ENCODE measurements around the gene SPTBN2. TPM values are rescaled to one million over a fixed set of nuclear protein-coding genes. Genes with fewer than 3 reads are reported as not detected.

The SPTBN2 gene
- total and polyA plus RNA-seq, 2 of the 4 experiments (the other 2 are of a cell fraction) = 0.18 to 0.41 TPM

GRCh38 chr11:66734215-66734614 lies 5.2 kb upstream of the SPTBN2 start:
- Histone ChIP-seq H3K18ac (ENCODE audit: low read depth, low read length) (no peak overlapping the region), H2BK5ac (ENCODE audit: low read depth, low read length, poor library complexity, severe bottlenecking) (no peak overlapping the region), H4K20me1 (ENCODE audit: insufficient read depth, low read length) (no peaks in the 10 kb centered on the region), H3K56ac (ENCODE audit: extremely low read depth, insufficient read depth, low read length) (no peak overlapping the region), H2AFZ (replicated peaks; ENCODE audit: low read length, poor library complexity) (no peak overlapping the region), H3K9me1 (ENCODE audit: insufficient read depth, low read length) (no peaks in the 10 kb centered on the region), H3K4me2 (ENCODE audit: low read depth, low read length) (no peak overlapping the region), H3K9ac (ENCODE audit: low read depth, low read length) (no peak overlapping the region), H2AK5ac (ENCODE audit: low read depth, low read length) (no peak overlapping the region), H3K9me3 (ENCODE audit: control insufficient read depth, insufficient read depth, low read length) (no peaks in the 10 kb centered on the region), H3K4me1 (ENCODE audit: control insufficient read depth, insufficient read depth, low read length) (no peaks in the 10 kb centered on the region), H4K5ac (ENCODE audit: low read depth, low read length) (no peak overlapping the region), H2BK20ac (ENCODE audit: low read depth, low read length) (no peak overlapping the region), H3K79me1 (ENCODE audit: low read depth in 1 of 2, low read length in 2 of 2) (no peaks in the 10 kb centered on the region), H3K27ac (ENCODE audit: insufficient read depth, low read length) (no peak overlapping the region), H3K4ac (ENCODE audit: low read depth, low read length) (no peak overlapping the region), H3K36me3 (ENCODE audit: control insufficient read depth, insufficient read depth, low read length) (no peaks in the 10 kb centered on the region), H3K14ac (replicated peaks; ENCODE audit: low read depth, low read length) (no peak overlapping the region), H4K8ac (ENCODE audit: low read depth in 2 of 2, low read length in 2 of 2) (no peak overlapping the region), H2BK15ac (ENCODE audit: low read depth, low read length) (no peak overlapping the region), H3K23ac (ENCODE audit: low read depth, low read length) (no peak overlapping the region), H2AK9ac (replicated peaks; ENCODE audit: low read depth, low read length, poor library complexity) (no peak overlapping the region), H3K27me3 (ENCODE audit: control insufficient read depth, insufficient read depth, low read length) (peaks cover 49% of the 10 kb centered on the region), H3K4me3 (ENCODE audit: insufficient read depth, low read depth, low read length) (no peak overlapping the region), H2BK120ac (ENCODE audit: low read depth, low read length) (no peak overlapping the region), H4K91ac (ENCODE audit: insufficient read depth, low read depth, low read length) (no peak overlapping the region)
- ChIA-PET POLR2A (ENCODE audit: unreplicated experiment) (no interaction called here), CTCF (no interaction called here)
- dilution Hi-C loops (cut with HindIII; ENCODE audit: low sequenced_read_pairs, unreplicated experiment) = no loop called here
- no peak for ATAC-seq (ENCODE audit: low read depth)
- no CpG with 5 or more reads among the region's 3 CpGs for WGBS, 2 experiments (ENCODE audit: extremely low coverage in 2 of 2, insufficient read length in 1 of 2)
- BruUV-seq (replicated peaks) = no TSS peak
- intact Hi-C loops (cut with micrococcal nuclease) = no loop called here
- TF ChIP-seq BHLHE40 (IDR thresholded peaks at IDR 0.05; ENCODE audit: low read depth, low read length) = no peak
- TF ChIP-seq NFE2L2 (IDR thresholded peaks at IDR 0.05; ENCODE audit: low read depth, low read length) = no peak
- TF ChIP-seq FOS (IDR thresholded peaks at IDR 0.05; ENCODE audit: low read depth, low read length) = no peak
- no peak for TF ChIP-seq POLR2A (IDR thresholded peaks at IDR 0.05; ENCODE audit: low read depth, low read length)
- no peak for TF ChIP-seq ELK1 (IDR thresholded peaks at IDR 0.05; ENCODE audit: borderline replicate concordance, low read depth, low read length)
- no peak for TF ChIP-seq RCOR1 (IDR thresholded peaks at IDR 0.05; ENCODE audit: insufficient replicate concordance, low read length)
- TF ChIP-seq USF2 (IDR thresholded peaks at IDR 0.05; ENCODE audit: low read depth, low read length) = no peak
- no peak for TF ChIP-seq SMC3 (IDR thresholded peaks at IDR 0.05; ENCODE audit: low read depth, low read length)
- TF ChIP-seq MAFK (IDR thresholded peaks at IDR 0.05; ENCODE audit: low read depth, low read length) = no peak
- TF ChIP-seq CHD1 (IDR thresholded peaks at IDR 0.05; ENCODE audit: low read depth, low read length) = no peak
- no peak for DNase-seq
- in situ Hi-C loops (cut with MboI; ENCODE audit: low sequenced_read_pairs) = no loop called here
